ENCODE measurements around the gene ETV4. TPM values are rescaled to one million over a fixed set of nuclear protein-coding genes. Genes with fewer than 3 reads are reported as not detected.

The ETV4 gene
- total and polyA plus RNA-seq, 2 of the 13 experiments (the other 11 are each of a cell fraction or from before 2014, with no cell fraction given): 128 to 330 TPM

- H3K4me2 ChIP-seq (ENCODE audit: low read depth, low read length): peak overlapping the region; percentile 54
- no TSS peak for BruUV-seq (replicated peaks)
- H3K4me3 ChIP-seq (replicated peaks in 1 of 3; ENCODE audit: insufficient read depth in 1 of 3, low read depth in 2 of 3, low read length in 3 of 3): no peak overlapping the region
- WGBS (ENCODE audit: low lambda C conversion rate): 14% methylated on average over 11 of the region's 13 CpGs
- H3K9ac ChIP-seq (ENCODE audit: insufficient read depth, low read depth, low read length): peak overlapping the region; percentile 81
- H3K27me3 ChIP-seq (ENCODE audit: control insufficient read depth in 1 of 2, insufficient read depth in 2 of 2, low read length in 2 of 2): no peaks in the 10 kb centered on the region
- H3K27ac ChIP-seq (ENCODE audit: extremely low read length, insufficient read depth, low read length): peak overlapping the region; percentile 96
- H3K79me2 ChIP-seq (ENCODE audit: insufficient read depth, low read length): peaks cover 10% of the 10 kb centered on the region
- no peaks in the 10 kb centered on the region for H4K20me1 ChIP-seq (ENCODE audit: insufficient read depth, low read length)
- DNase-seq (ENCODE audit: low spot score): peak; percentile 99
- in situ Hi-C loops (cut with HindIII; ENCODE audit: extremely low pct_ligation_motif_present, low pct_unique_long_range_greater_than_20kb) (loop anchor here (5.0 kb wide), 1 partner anchor 44 kb away; no protein-coding TSS in a partner anchor), intact Hi-C loops (cut with micrococcal nuclease; ENCODE audit: unreplicated experiment) (loop anchor here (10.0 kb wide), 1 partner anchor 236 kb away; no protein-coding TSS in a partner anchor)
- H3K36me3 ChIP-seq (replicated peaks in 1 of 2; ENCODE audit: control insufficient read depth in 1 of 2, insufficient read depth in 2 of 2, low read length in 2 of 2): peaks cover 18 to 47% of the 10 kb centered on the region in 2 experiments
- no peak overlapping the region for H2AFZ ChIP-seq (ENCODE audit: low read length)
- no peaks in the 10 kb centered on the region for H3K9me3 ChIP-seq (ENCODE audit: low read length)
- ATAC-seq: peak; percentile 63
- peaks cover 88% of the 10 kb centered on the region for H3K4me1 ChIP-seq (ENCODE audit: insufficient read depth, low read length)
- CTCF ChIA-PET (ENCODE audit: low intra/inter-chr PET ratio, low total read pairs): no interaction called here
- FAIRE-seq: peak; percentile 82
- POLR2A ChIA-PET: interaction anchor here (0.6 to 23.9 kb wide), 15 partner anchors 15 to 250 kb away, joined by 3 to 1546 read pairs (median 4); partner anchors contain the start of genes DHX8, DUSP3 and ETV4
- peak; percentile 75 for TF ChIP-seq IKZF5 (CRISPR knock-in tag; IDR thresholded peaks at IDR 0.05)
- TF ChIP-seq SMAD9 (CRISPR knock-in tag; IDR thresholded peaks at IDR 0.05): no peak
- peak; percentile 49; the same call in 1 of the 2 replicates for TF ChIP-seq ZNF580 (CRISPR knock-in tag; IDR thresholded peaks at IDR 0.05; ENCODE audit: borderline replicate concordance, low read depth)
- no peak for TF ChIP-seq PAX8 (CRISPR knock-in tag; IDR thresholded peaks at IDR 0.05; ENCODE audit: borderline replicate concordance)
- TF ChIP-seq IKZF1 (IDR thresholded peaks at IDR 0.05): no peak
- TF ChIP-seq SETDB1 (CRISPR knock-in tag; IDR thresholded peaks at IDR 0.05; ENCODE audit: borderline replicate concordance): no peak
- peak; percentile 20 for TF ChIP-seq RBM22 (optimal IDR thresholded peaks at IDR 0.05; ENCODE audit: low read length)
- peak; percentile 36; the same call in 1 of the 2 replicates for TF ChIP-seq ZNF792 (CRISPR knock-in tag; IDR thresholded peaks at IDR 0.05)
- TF ChIP-seq ZNF704 (CRISPR knock-in tag; IDR thresholded peaks at IDR 0.05; ENCODE audit: borderline replicate concordance): no peak
- peak; percentile 74; the same call in 1 of the 2 replicates for TF ChIP-seq ZNF225 (CRISPR knock-in tag; IDR thresholded peaks at IDR 0.05)
- no peak for TF ChIP-seq ZNF275 (CRISPR knock-in tag; IDR thresholded peaks at IDR 0.05; ENCODE audit: borderline replicate concordance)
- peak; percentile 85 for TF ChIP-seq IRF2 (CRISPR knock-in tag; IDR thresholded peaks at IDR 0.05)
- TF ChIP-seq HNRNPK (IDR thresholded peaks at IDR 0.05; ENCODE audit: low read depth, low read length, poor library complexity, severe bottlenecking): no peak
- peak; percentile 48; the same call in 1 of the 2 replicates for TF ChIP-seq ZNF124 (CRISPR knock-in tag; IDR thresholded peaks at IDR 0.05)
- TF ChIP-seq HDAC1 (CRISPR knock-in tag; IDR thresholded peaks at IDR 0.05): peak; percentile 46
- TF ChIP-seq ZBTB38 (CRISPR knock-in tag; IDR thresholded peaks at IDR 0.05): no peak
- TF ChIP-seq KLF13 (CRISPR knock-in tag; IDR thresholded peaks at IDR 0.05): no peak
Measured at GRCh38 chr17:43528319-43528987, 17.7 kb downstream of the ETV4 start.
